OCI-LY1 (cell line): ENCODE measurements around the gene TBX4.

ENCODE experiments used
- H2AFZ ChIP-seq: fragments of 200-600 bp; sonication (generic), shearing (Covaris generic); 2 replicates; pipeline ENCODE4 v1.6.0; 2014; ENCODE audit warnings: antibody characterized with exemption, mild to moderate bottlenecking, low read length
- H3F3A ChIP-seq: fragments of 200-600 bp; sonication (generic), shearing (Covaris generic); 2 replicates; pipeline ENCODE4 v1.6.0; 2014; ENCODE audit warnings: mild to moderate bottlenecking, antibody characterized with exemption, low read length, moderate library complexity; ENCODE audit not compliant: insufficient read depth
- H3K27ac ChIP-seq: fragments of 200-600 bp; sonication (generic); 2 replicates; pipeline ENCODE4 v1.5.1; 2014; ENCODE audit warnings: low read length, mixed run types, mild to moderate bottlenecking, low read depth; ENCODE audit not compliant: poor library complexity, severe bottlenecking
- H3K27me3 ChIP-seq: fragments of 200-600 bp; sonication (generic); 2 replicates; pipeline ENCODE4 v1.6.0; 2014; ENCODE audit warnings: antibody characterized with exemption, mild to moderate bottlenecking, low read length, moderate library complexity; ENCODE audit not compliant: insufficient read depth
- H3K36me3 ChIP-seq: fragments of 200-600 bp; sonication (generic); 2 replicates; pipeline ENCODE4 v1.6.1; 2014; ENCODE audit warnings: mild to moderate bottlenecking, antibody characterized with exemption, low read length, moderate library complexity, mixed read lengths; ENCODE audit not compliant: insufficient read depth
- H3K4me1 ChIP-seq: fragments of 200-600 bp; sonication (generic); 2 replicates; pipeline ENCODE4 v1.5.1; 2014; ENCODE audit warnings: mild to moderate bottlenecking, low read length, moderate library complexity; ENCODE audit not compliant: insufficient read depth, severe bottlenecking
- H3K4me2 ChIP-seq: fragments of 200-600 bp; sonication (generic), shearing (Covaris generic); 2 replicates; pipeline ENCODE4 v1.6.1; 2014; ENCODE audit warnings: low read length
- H3K4me3 ChIP-seq: fragments of 200-600 bp; sonication (generic); 2 replicates; pipeline ENCODE4 v1.5.1; 2014; ENCODE audit warnings: low read length, low read depth, mild to moderate bottlenecking, mixed read lengths; ENCODE audit not compliant: poor library complexity, severe bottlenecking
- H3K79me2 ChIP-seq: fragments of 200-600 bp; shearing (Covaris generic); 2 replicates; pipeline ENCODE4 v1.6.1; 2016; ENCODE audit warnings: mixed run types, low read length, mixed read lengths; ENCODE audit not compliant: insufficient read depth
- H3K9ac ChIP-seq: fragments of 200-600 bp; sonication (generic), shearing (Covaris generic); 2 replicates; pipeline ENCODE4 v1.6.1; 2014; ENCODE audit warnings: mild to moderate bottlenecking, low read length, mixed read lengths
- H3K9me2 ChIP-seq: fragments of 200-600 bp; sonication (generic), shearing (Covaris generic); 2 replicates; pipeline ENCODE4 v1.6.1; 2014; ENCODE audit warnings: low read depth, mild to moderate bottlenecking, low read length, mixed read lengths
- H3K9me3 ChIP-seq: fragments of 200-600 bp; shearing (Covaris generic); 2 replicates; pipeline ENCODE4 v1.6.1; 2014; ENCODE audit warnings: low read length, mixed read lengths
- H4K20me1 ChIP-seq: fragments of 200-600 bp; sonication (generic), shearing (Covaris generic); 2 replicates; pipeline ENCODE4 v1.6.0; 2016; ENCODE audit warnings: mild to moderate bottlenecking, low read length; ENCODE audit not compliant: insufficient read depth
- EZH2 ChIP-seq: fragments of 200-600 bp; sonication (generic), shearing (Covaris generic); IDR thresholded peaks from 2 replicates; pipeline ENCODE4 v1.8.0; 2017; ENCODE audit warnings: borderline replicate concordance, mixed run types, mild to moderate bottlenecking, antibody characterized with exemption, low read length, moderate library complexity, mixed read lengths
- TF ChIP-seq, protein P1 (sequence below): fragments of 200-600 bp; sonication (generic), shearing (Covaris generic); IDR thresholded peaks from 2 replicates; pipeline ENCODE4 v1.5.1; 2017; ENCODE audit warnings: mild to moderate bottlenecking, antibody characterized with exemption, low read length, moderate library complexity, mixed read lengths

Gene TBX4

DNA sequence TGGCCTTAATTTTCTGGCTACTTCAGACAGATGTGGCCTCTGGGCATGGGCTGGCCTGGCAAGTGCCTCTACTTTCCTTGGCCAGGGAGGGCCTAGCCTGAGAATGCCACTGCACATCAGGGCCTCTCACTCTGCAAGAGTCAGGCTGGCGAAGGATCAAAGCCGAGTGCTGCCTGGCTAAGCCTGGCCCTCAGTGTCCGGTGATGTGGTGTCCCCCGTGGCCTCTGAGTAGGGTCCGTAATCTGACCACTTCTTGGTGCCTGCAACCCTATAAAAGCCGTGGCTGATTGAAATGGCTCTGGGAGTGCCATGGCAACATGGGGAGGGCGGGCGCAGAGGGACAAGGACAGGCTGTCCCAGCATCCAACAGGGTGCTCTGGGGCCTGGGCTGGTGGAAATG is 30.2 kb downstream of the TBX4 start:
- H3K36me3 ChIP-seq, result no peaks in the 10 kb centered on the region
- H3K9ac ChIP-seq, result no peak overlapping the region
- H3K79me2 ChIP-seq, result no peaks in the 10 kb centered on the region
- no peak overlapping the region for H3K4me3 ChIP-seq
- no peaks in the 10 kb centered on the region for H3K9me2 ChIP-seq
- H3K27ac ChIP-seq, result no peak overlapping the region
- no peaks in the 10 kb centered on the region for H3K4me1 ChIP-seq
- no peaks in the 10 kb centered on the region for H3F3A ChIP-seq
- H3K27me3 ChIP-seq, result no peaks in the 10 kb centered on the region
- H3K4me2 ChIP-seq, result no peak overlapping the region
- no peaks in the 10 kb centered on the region for H4K20me1 ChIP-seq
- no peaks in the 10 kb centered on the region for H3K9me3 ChIP-seq
- H2AFZ ChIP-seq, result no peak overlapping the region
- TF ChIP-seq EZH2, result no peak
- TF ChIP-seq, protein P1, sequence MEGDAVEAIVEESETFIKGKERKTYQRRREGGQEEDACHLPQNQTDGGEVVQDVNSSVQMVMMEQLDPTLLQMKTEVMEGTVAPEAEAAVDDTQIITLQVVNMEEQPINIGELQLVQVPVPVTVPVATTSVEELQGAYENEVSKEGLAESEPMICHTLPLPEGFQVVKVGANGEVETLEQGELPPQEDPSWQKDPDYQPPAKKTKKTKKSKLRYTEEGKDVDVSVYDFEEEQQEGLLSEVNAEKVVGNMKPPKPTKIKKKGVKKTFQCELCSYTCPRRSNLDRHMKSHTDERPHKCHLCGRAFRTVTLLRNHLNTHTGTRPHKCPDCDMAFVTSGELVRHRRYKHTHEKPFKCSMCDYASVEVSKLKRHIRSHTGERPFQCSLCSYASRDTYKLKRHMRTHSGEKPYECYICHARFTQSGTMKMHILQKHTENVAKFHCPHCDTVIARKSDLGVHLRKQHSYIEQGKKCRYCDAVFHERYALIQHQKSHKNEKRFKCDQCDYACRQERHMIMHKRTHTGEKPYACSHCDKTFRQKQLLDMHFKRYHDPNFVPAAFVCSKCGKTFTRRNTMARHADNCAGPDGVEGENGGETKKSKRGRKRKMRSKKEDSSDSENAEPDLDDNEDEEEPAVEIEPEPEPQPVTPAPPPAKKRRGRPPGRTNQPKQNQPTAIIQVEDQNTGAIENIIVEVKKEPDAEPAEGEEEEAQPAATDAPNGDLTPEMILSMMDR, result no peak

DNA sequence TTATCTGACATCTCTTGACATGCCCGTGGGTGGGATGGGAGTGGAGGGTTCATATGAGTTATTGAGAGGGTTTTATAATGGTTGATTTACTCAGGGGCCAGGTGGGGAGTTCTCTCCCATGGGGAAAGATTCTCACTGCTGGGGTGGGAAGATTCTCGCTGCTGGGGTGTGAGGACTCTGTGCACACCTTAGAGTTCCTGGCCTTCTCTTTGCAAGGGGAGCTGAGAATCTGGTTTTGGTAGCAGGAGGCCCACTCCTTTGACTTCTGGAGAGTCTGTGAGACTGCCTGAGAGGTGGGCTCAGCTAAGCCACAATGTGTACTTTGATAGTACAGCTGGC is 31.5 kb downstream of the TBX4 start:
- no peaks in the 10 kb centered on the region for H3K27me3 ChIP-seq
- H3K4me3 ChIP-seq, result no peak overlapping the region
- H3K9ac ChIP-seq, result no peak overlapping the region
- no peaks in the 10 kb centered on the region for H3F3A ChIP-seq
- H3K4me1 ChIP-seq, result no peaks in the 10 kb centered on the region
- H3K36me3 ChIP-seq, result no peaks in the 10 kb centered on the region
- no peaks in the 10 kb centered on the region for H3K9me3 ChIP-seq
- H2AFZ ChIP-seq, result no peak overlapping the region
- no peaks in the 10 kb centered on the region for H4K20me1 ChIP-seq
- H3K79me2 ChIP-seq, result no peaks in the 10 kb centered on the region
- TF ChIP-seq, protein P1, result no peak
- no peak for TF ChIP-seq EZH2
- H3K27ac ChIP-seq, result no peak overlapping the region
- no peak overlapping the region for H3K4me2 ChIP-seq
- no peaks in the 10 kb centered on the region for H3K9me2 ChIP-seq

DNA sequence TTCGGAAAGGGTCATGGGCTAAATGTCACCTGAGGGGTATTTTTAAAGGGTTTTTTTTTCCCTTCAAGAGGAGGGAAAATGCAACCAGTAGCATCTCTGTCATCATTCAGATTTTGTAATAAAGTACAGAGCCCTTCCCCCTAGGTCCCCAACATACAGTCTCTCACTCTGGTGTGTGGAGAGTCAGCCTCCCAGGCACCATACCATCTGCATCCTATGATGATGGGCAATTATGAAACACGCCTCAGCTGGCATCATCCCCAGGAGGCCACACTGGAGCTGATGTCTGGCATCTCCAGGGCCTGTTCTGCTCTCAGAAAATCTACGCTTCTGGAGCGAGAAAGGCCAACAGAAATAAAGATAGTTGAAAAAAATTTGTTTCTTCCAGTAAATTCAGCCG is 32.0 kb downstream of the TBX4 start:
- Histone ChIP-seq H3K9ac (no peak overlapping the region), H3K27ac (no peak overlapping the region), H3K9me3 (no peaks in the 10 kb centered on the region), H3K79me2 (no peaks in the 10 kb centered on the region), H2AFZ (no peak overlapping the region), H3K4me1 (no peaks in the 10 kb centered on the region), H3K36me3 (no peaks in the 10 kb centered on the region), H3K9me2 (no peaks in the 10 kb centered on the region), H4K20me1 (no peaks in the 10 kb centered on the region), H3K27me3 (no peaks in the 10 kb centered on the region), H3F3A (no peaks in the 10 kb centered on the region), H3K4me3 (no peak overlapping the region), H3K4me2 (no peak overlapping the region)
- TF ChIP-seq, protein P1, result no peak
- TF ChIP-seq EZH2, result no peak
